Lower lobe of right lung (tissue), 2 donors: ENCODE data around the gene DYNC1I1. TPM values are rescaled to one million over a fixed set of nuclear protein-coding genes. Genes with fewer than 3 reads are reported as not detected.

ENCODE experiments used
- ATAC-seq, 2 donors: fragments of 200-7000 bp; cut with Tn5 transposase; one replicate each; pipeline ENCODE4 v1.9.1; 2020 to 2022; ENCODE audit warnings: mild to moderate bottlenecking in 2 of 2, moderate library complexity in 2 of 2
- DNase-seq: peaks from one replicate; pipeline ENCODE4 v3.0.0-alpha.2; 2020
- H3K27ac ChIP-seq: fragments of 200-600 bp; one replicate; pipeline ENCODE4 v1.8.0; 2022
- H3K27me3 ChIP-seq: fragments of 200-600 bp; one replicate; pipeline ENCODE4 v1.8.0; 2022; ENCODE audit warnings: low read depth
- H3K36me3 ChIP-seq: fragments of 200-600 bp; one replicate; pipeline ENCODE4 v1.8.0; 2022; ENCODE audit warnings: mild to moderate bottlenecking
- H3K4me1 ChIP-seq: fragments of 200-600 bp; one replicate; pipeline ENCODE4 v1.8.0; 2022
- H3K4me3 ChIP-seq: fragments of 200-600 bp; one replicate; pipeline ENCODE4 v1.8.0; 2022; ENCODE audit warnings: mild to moderate bottlenecking
- H3K9me3 ChIP-seq: fragments of 200-600 bp; one replicate; pipeline ENCODE4 v1.8.0; 2022
- CTCF ChIP-seq: fragments of 200-600 bp; IDR thresholded peaks from one replicate; pipeline ENCODE4 v1.8.0; 2022; ENCODE audit warnings: antibody characterized with exemption, mild to moderate bottlenecking
- intact Hi-C: fragments of 100-400 bp; cut with DNase I; formaldehyde crosslinking; loops from one replicate; pipeline ENCODE4 v1.11.0; 2022
- total RNA-seq: library from RNA; stranded (reverse); fragmentation: NEBNext Ultra II Directional; extraction: Animal tissue kit (Norgen Biotek cat#: 25700); gene quantifications from one replicate; pipeline ENCODE4 v1.2.1, GENCODE V29; 2021
- donor health status: DM: no; HTN: yes; CAD: no; lungs with severe emphysema.

DYNC1I1 gene
- total RNA-seq, 1 donor from 2014 or later, result 1.3 TPM

GRCh38 chr7:96052289-96052688, 279.9 kb downstream of the DYNC1I1 start:
- intact Hi-C loops, result no loop called here

DNA sequence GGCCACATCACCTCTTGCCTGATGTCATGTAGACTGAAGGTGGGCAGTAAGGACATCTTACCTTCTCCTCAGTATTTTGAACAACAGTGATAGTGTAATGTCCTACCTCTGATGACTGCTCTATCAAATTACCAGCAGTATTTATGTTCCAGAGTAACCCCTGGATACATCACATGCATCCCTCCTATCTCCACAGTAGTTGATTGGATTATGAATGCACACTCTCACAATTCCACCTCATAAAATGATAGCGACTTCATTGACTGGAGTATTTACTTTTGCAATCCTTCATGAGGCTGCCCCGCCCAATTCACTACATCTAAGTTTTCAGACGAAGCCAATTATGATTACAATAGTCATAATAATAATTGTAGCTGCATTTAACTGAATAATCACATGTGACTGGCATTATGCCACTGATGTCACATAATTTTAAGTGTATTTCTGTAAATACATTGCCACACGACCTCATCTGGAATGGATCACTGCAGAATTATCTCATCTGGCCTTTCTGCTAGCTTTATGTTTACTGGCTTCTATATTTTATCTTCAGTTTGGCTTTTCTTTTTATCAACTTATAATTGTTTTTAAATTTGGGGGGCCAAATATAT, 280.6 kb downstream of the DYNC1I1 start:
- Histone ChIP-seq H3K27me3 (no peaks in the 10 kb centered on the region), H3K9me3 (no peaks in the 10 kb centered on the region), H3K27ac (no peak overlapping the region), H3K36me3 (no peaks in the 10 kb centered on the region), H3K4me3 (no peak overlapping the region), H3K4me1 (no peaks in the 10 kb centered on the region)
- TF ChIP-seq CTCF, result no peak
- intact Hi-C loops, result no loop called here
- ATAC-seq (no peak), DNase-seq (no peak)

More at GRCh38 chr7:96052289-96052688, 279.9 kb downstream of the DYNC1I1 start:
- no peak for ATAC-seq
- Histone ChIP-seq H3K27me3 (no peaks in the 10 kb centered on the region), H3K27ac (no peak overlapping the region), H3K36me3 (no peaks in the 10 kb centered on the region), H3K4me1 (no peaks in the 10 kb centered on the region), H3K9me3 (no peaks in the 10 kb centered on the region), H3K4me3 (no peak overlapping the region)
- DNase-seq, result no peak
- TF ChIP-seq CTCF, result no peak

DNA sequence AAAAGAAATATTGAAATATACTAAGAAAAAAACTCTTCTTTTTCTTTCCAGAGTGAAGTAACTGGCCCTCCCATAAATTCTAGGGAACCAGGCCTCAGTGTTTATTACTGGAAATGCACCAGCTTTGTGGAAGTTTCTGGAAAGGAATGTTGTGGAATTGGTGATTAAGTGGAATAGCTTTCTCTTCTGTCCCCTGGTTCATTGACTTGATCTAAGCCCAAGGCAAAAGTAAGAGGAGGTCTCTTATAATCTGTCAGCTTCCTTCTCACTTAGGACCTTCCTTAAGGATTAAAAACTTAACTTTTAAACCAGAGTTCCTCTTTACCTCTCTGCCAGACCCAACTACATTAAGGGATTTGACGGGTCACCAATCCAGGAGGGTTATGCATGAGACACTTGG, 283.4 kb downstream of the DYNC1I1 start:
- H3K4me3 ChIP-seq, result no peak overlapping the region
- H3K27ac ChIP-seq, result no peak overlapping the region
- no peak for DNase-seq
- H3K9me3 ChIP-seq, result no peaks in the 10 kb centered on the region
- no peaks in the 10 kb centered on the region for H3K27me3 ChIP-seq
- intact Hi-C loops, result no loop called here
- H3K4me1 ChIP-seq, result no peaks in the 10 kb centered on the region
- no peak for TF ChIP-seq CTCF
- no peak for ATAC-seq
- no peaks in the 10 kb centered on the region for H3K36me3 ChIP-seq

DNA sequence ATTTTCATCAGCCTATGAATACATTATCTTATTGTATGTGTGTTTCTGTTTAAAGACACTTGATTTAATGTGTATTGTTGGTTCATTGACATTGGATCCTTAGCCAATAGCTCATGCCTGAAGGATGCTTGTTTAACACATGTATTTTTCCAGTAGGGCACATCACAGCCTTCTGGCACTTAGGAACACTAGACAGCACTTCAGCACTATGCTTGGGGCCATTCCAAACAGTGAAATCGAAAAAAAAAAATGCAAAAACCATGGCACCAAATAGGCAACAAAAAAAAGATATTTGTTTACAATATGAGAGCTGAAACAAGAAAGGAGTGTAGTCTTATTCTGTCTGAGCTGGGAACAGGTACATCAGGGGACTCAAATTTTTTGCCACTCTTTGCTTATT, 286.7 kb downstream of the DYNC1I1 start:
- ATAC-seq (no peak), DNase-seq (no peak)
- intact Hi-C loops, result no loop called here

GRCh38 chr7:96061009-96061408, 288.7 kb downstream of the DYNC1I1 start:
- DNase-seq, result no peak
- H3K27me3 ChIP-seq, result no peaks in the 10 kb centered on the region
- ATAC-seq, result no peak
- no peaks in the 10 kb centered on the region for H3K4me1 ChIP-seq
- H3K4me3 ChIP-seq, result no peak overlapping the region
- no peaks in the 10 kb centered on the region for H3K9me3 ChIP-seq
- intact Hi-C loops, result no loop called here
- no peaks in the 10 kb centered on the region for H3K36me3 ChIP-seq
- TF ChIP-seq CTCF, result no peak
- H3K27ac ChIP-seq, result no peak overlapping the region

More for the DNA sequence above, 286.7 kb downstream of the DYNC1I1 start:
- Histone ChIP-seq H3K9me3 (no peaks in the 10 kb centered on the region), H3K4me3 (no peak overlapping the region), H3K27ac (no peak overlapping the region), H3K4me1 (no peaks in the 10 kb centered on the region), H3K36me3 (no peaks in the 10 kb centered on the region), H3K27me3 (no peaks in the 10 kb centered on the region)
- TF ChIP-seq CTCF, result no peak
